Astrocyte (in vitro differentiated cells and primary cell): Measurements from ENCODE around the gene WASF2. TPM values are rescaled to one million over a fixed set of nuclear protein-coding genes. Genes with fewer than 3 reads are reported as not detected.
A peak's percentile ranks its signal among the peaks of the same experiment; 100 is the strongest.

Source experiments
- DNase-seq: peaks from one replicate; pipeline ENCODE4 v3.0.0-alpha.2; 2010; ENCODE audit warnings: low read depth
- FAIRE-seq: peaks from 2 replicates; lab custom pipeline; 2011; peaks lifted over from hg19 to GRCh38; lab: Jason Lieb, UNC
- H2AFZ ChIP-seq: 2 replicates; pipeline ENCODE4 v1.6.0; 2012; ENCODE audit warnings: low read depth, low read length, inconsistent platforms
- H3K27ac ChIP-seq: 2 replicates; pipeline ENCODE4 v1.5.1; 2011; ENCODE audit warnings: low read depth, low read length, inconsistent platforms
- H3K27me3 ChIP-seq: 2 replicates; pipeline ENCODE4 v1.6.0; 2011; ENCODE audit warnings: low read length, inconsistent platforms; ENCODE audit not compliant: insufficient read depth
- H3K36me3 ChIP-seq: 2 replicates; pipeline ENCODE4 v1.5.1; 2011; ENCODE audit warnings: low read length, inconsistent platforms; ENCODE audit not compliant: insufficient read depth
- H3K4me1 ChIP-seq: 2 replicates; pipeline ENCODE4 v1.5.1; 2011; ENCODE audit warnings: low read length, inconsistent platforms; ENCODE audit not compliant: insufficient read depth
- H3K4me2 ChIP-seq: 2 replicates; pipeline ENCODE4 v1.6.0; 2012; ENCODE audit warnings: low read length, inconsistent platforms
- H3K4me3 ChIP-seq: 2 replicates; pipeline ENCODE4 v1.5.1; 2011; ENCODE audit warnings: low read depth, mild to moderate bottlenecking, low read length, inconsistent platforms; ENCODE audit not compliant: insufficient read depth
- H3K79me2 ChIP-seq: 2 replicates; pipeline ENCODE4 v1.6.0; 2012; ENCODE audit warnings: mild to moderate bottlenecking, low read length, inconsistent platforms; ENCODE audit not compliant: insufficient read depth
- H3K9ac ChIP-seq: 2 replicates; pipeline ENCODE4 v1.6.0; 2012; ENCODE audit warnings: mild to moderate bottlenecking, low read length, inconsistent platforms
- H3K9me3 ChIP-seq: 2 replicates; pipeline ENCODE4 v1.5.1; 2012; ENCODE audit warnings: low read depth, mild to moderate bottlenecking, low read length, inconsistent platforms; ENCODE audit not compliant: insufficient read depth
- H4K20me1 ChIP-seq: 2 replicates; pipeline ENCODE4 v1.6.0; 2012; ENCODE audit warnings: low read length, inconsistent platforms; ENCODE audit not compliant: insufficient read depth
- H3K27ac Mint-ChIP-seq: one replicate; pipeline ENCODE4 v1.8.0; 2021; ENCODE audit warnings: mild to moderate bottlenecking, mixed read lengths; ENCODE audit not compliant: unreplicated experiment
- H3K27me3 Mint-ChIP-seq: one replicate; pipeline ENCODE4 v1.8.0; 2021; ENCODE audit warnings: low read depth, mixed read lengths; ENCODE audit not compliant: unreplicated experiment
- H3K36me3 Mint-ChIP-seq: one replicate; pipeline ENCODE4 v1.8.0; 2021; ENCODE audit warnings: low read depth, mixed read lengths; ENCODE audit not compliant: unreplicated experiment
- H3K4me1 Mint-ChIP-seq: one replicate; pipeline ENCODE4 v1.8.0; 2021; ENCODE audit warnings: low read depth, mixed read lengths; ENCODE audit not compliant: unreplicated experiment
- H3K4me3 Mint-ChIP-seq: one replicate; pipeline ENCODE4 v1.8.0; 2021; ENCODE audit warnings: mild to moderate bottlenecking, moderate library complexity, mixed read lengths; ENCODE audit not compliant: unreplicated experiment
- H3K9me3 Mint-ChIP-seq: one replicate; pipeline ENCODE4 v1.8.0; 2021; ENCODE audit warnings: mild to moderate bottlenecking, mixed read lengths; ENCODE audit not compliant: unreplicated experiment
- CTCF ChIP-seq: IDR thresholded peaks from 2 replicates; pipeline ENCODE4 v1.5.1; 2011; ENCODE audit warnings: low read depth, mild to moderate bottlenecking, inconsistent platforms, low read length, moderate library complexity; ENCODE audit not compliant: insufficient read depth
- EZH2 ChIP-seq: IDR thresholded peaks from 2 replicates; pipeline ENCODE4 v1.6.1; 2012; ENCODE audit warnings: mild to moderate bottlenecking, low read length, inconsistent platforms; ENCODE audit not compliant: insufficient read depth
- total RNA-seq: library from RNA; stranded (reverse); gene quantifications from 2 replicates; pipeline ENCODE4 v1.2.1, GENCODE V29; 2021

The WASF2 gene
- total RNA-seq, 1 donor from 2014 or later: 86.9 TPM

- no peak overlapping the region for H3K4me3 ChIP-seq
- peaks cover 9% of the 10 kb centered on the region for H3K4me1 Mint-ChIP-seq
- H3K27ac Mint-ChIP-seq: peak overlapping the region; percentile 4
- H4K20me1 ChIP-seq: peaks cover 5% of the 10 kb centered on the region
- DNase-seq (no peak), FAIRE-seq (no peak)
- peak overlapping the region; percentile 43 for H3K4me3 Mint-ChIP-seq
- peaks cover 26% of the 10 kb centered on the region for H3K4me1 ChIP-seq
- H3K9me3 Mint-ChIP-seq: no peaks in the 10 kb centered on the region
- H3K9ac ChIP-seq: no peak overlapping the region
- no peaks in the 10 kb centered on the region for H3K36me3 Mint-ChIP-seq
- H2AFZ ChIP-seq: no peak overlapping the region
- H3K27ac ChIP-seq: no peak overlapping the region
- H3K36me3 ChIP-seq: no peaks in the 10 kb centered on the region
- H3K79me2 ChIP-seq: no peaks in the 10 kb centered on the region
- no peaks in the 10 kb centered on the region for H3K9me3 ChIP-seq
- H3K27me3 ChIP-seq: peaks cover 5% of the 10 kb centered on the region
- H3K4me2 ChIP-seq: peak overlapping the region; percentile 29
- peaks cover 22% of the 10 kb centered on the region for H3K27me3 Mint-ChIP-seq
- no peak for TF ChIP-seq CTCF
These were observed 95.0 kb downstream of the WASF2 start for GRCh38 chr1:27394925-27395324.

GRCh38 chr1:27394282-27394658 lies 95.7 kb downstream of the WASF2 start:
- Mint-ChIP-seq H3K4me1 (peaks cover 9% of the 10 kb centered on the region), H3K27ac (no peak overlapping the region), H3K9me3 (no peaks in the 10 kb centered on the region), H3K36me3 (no peaks in the 10 kb centered on the region), H3K27me3 (peaks cover 27% of the 10 kb centered on the region), H3K4me3 (no peak overlapping the region)
- H3K27me3 ChIP-seq: peaks cover 5% of the 10 kb centered on the region
- peak overlapping the region; percentile 29 for H3K4me2 ChIP-seq
- H3K9ac ChIP-seq: no peak overlapping the region
- no peak for FAIRE-seq
- H3K4me3 ChIP-seq: no peak overlapping the region
- H2AFZ ChIP-seq: no peak overlapping the region
- H3K36me3 ChIP-seq: no peaks in the 10 kb centered on the region
- no peak for DNase-seq
- peaks cover 5% of the 10 kb centered on the region for H4K20me1 ChIP-seq
- no peaks in the 10 kb centered on the region for H3K9me3 ChIP-seq
- no peak overlapping the region for H3K27ac ChIP-seq
- H3K79me2 ChIP-seq: no peaks in the 10 kb centered on the region
- peaks cover 26% of the 10 kb centered on the region for H3K4me1 ChIP-seq
- TF ChIP-seq CTCF (no peak), EZH2 (no peak)

DNA sequence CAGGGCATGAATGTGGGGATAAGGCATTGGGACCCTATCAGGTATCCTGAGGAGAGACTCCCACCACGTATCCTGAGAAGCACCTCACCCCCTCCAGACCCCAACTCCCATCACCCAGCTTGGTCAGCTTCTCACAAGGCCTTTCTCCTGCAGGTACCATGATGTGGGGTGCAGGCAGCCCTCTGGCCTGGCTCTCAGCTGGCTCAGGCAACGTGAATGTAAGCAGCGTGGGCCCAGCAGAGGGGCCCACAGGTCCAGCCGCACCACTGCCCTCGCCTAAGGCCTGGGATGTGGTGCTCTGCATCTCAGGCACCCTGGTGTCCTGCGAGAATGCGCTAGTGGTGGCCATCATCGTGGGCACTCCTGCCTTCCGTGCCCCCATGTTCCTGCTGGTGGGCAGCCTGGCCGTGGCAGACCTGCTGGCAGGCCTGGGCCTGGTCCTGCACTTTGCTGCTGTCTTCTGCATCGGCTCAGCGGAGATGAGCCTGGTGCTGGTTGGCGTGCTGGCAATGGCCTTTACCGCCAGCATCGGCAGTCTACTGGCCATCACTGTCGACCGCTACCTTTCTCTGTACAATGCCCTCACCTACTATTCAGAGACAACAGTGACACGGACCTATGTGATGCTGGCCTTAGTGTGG lies 96.2 kb downstream of the WASF2 start:
- H3K4me3 ChIP-seq: no peak overlapping the region
- H3K27ac Mint-ChIP-seq: no peak overlapping the region
- FAIRE-seq: no peak

More for the DNA sequence above, 96.2 kb downstream of the WASF2 start:
- H3K9me3 Mint-ChIP-seq: no peaks in the 10 kb centered on the region
- H3K9me3 ChIP-seq: no peaks in the 10 kb centered on the region
- peak overlapping the region; percentile 93 for H3K4me2 ChIP-seq
- TF ChIP-seq CTCF (no peak), EZH2 (no peak)
- no peak overlapping the region for H3K27ac ChIP-seq
- H3K4me1 Mint-ChIP-seq: peaks cover 8% of the 10 kb centered on the region
- H3K27me3 ChIP-seq: peaks cover 5% of the 10 kb centered on the region
- peaks cover 26% of the 10 kb centered on the region for H3K4me1 ChIP-seq
- peaks cover 27% of the 10 kb centered on the region for H3K27me3 Mint-ChIP-seq
- H3K4me3 Mint-ChIP-seq: no peak overlapping the region
- no peak for DNase-seq
- no peaks in the 10 kb centered on the region for H3K79me2 ChIP-seq
- H2AFZ ChIP-seq: no peak overlapping the region
- peak overlapping the region; percentile 89 for H3K9ac ChIP-seq
- H3K36me3 Mint-ChIP-seq: no peaks in the 10 kb centered on the region
- H3K36me3 ChIP-seq: no peaks in the 10 kb centered on the region
- H4K20me1 ChIP-seq: peaks cover 5% of the 10 kb centered on the region
